Endothelial cell of umbilical vein (primary cell): ENCODE data around the gene ABCD1. TPM values are rescaled to one million over a fixed set of nuclear protein-coding genes. Genes with fewer than 3 reads are reported as not detected.

Source experiments
- BruUV-seq: library from RNA; stranded (reverse); fragments of 400-500 nt; replicated peaks from 2 replicates; lab custom pipeline; 2021; lab: Mats Ljungman, UMichigan
- CTCF ChIA-PET: fragments of 300-600, 350-600 bp; sonication (Branson Sonifier 250); formaldehyde crosslinking; loops from one replicate; lab custom pipeline; 2021; ENCODE audit warnings: antibody characterized with exemption, inconsistent platforms; lab: Charles Lee
- POLR2A ChIA-PET: fragments of 300-600, 350-600 bp; sonication (Branson Sonifier 250); formaldehyde crosslinking; loops from one replicate; lab custom pipeline; 2021; ENCODE audit warnings: antibody characterized with exemption, inconsistent platforms; lab: Charles Lee
- DNase-seq: peaks from one replicate; pipeline ENCODE4 v3.0.0-alpha.2; 2011; ENCODE audit warnings: low read depth, low spot score
- FAIRE-seq: peaks from 2 replicates; lab custom pipeline; 2011; peaks lifted over from hg19 to GRCh38; lab: Jason Lieb, UNC
- H2AFZ ChIP-seq: 2 replicates; pipeline ENCODE4 v1.6.0; 2012; ENCODE audit warnings: low read depth, low read length, control low read depth, inconsistent platforms
- H3K27ac ChIP-seq: 2 replicates; pipeline ENCODE4 v1.5.1; 2011; ENCODE audit warnings: low read depth, mild to moderate bottlenecking, control low read depth, low read length, moderate library complexity; ENCODE audit not compliant: insufficient read depth
- H3K27me3 ChIP-seq, 2 experiments: 2 replicates each; pipeline versions ENCODE4 v1.6.0 to v1.6.1; 2011; ENCODE audit warnings: low read length in 2 of 2, mixed read lengths in 1 of 2; ENCODE audit not compliant: control insufficient read depth in 2 of 2, insufficient read depth in 2 of 2
- H3K36me3 ChIP-seq, 2 experiments: 2 replicates in 1 of 2; 3 replicates in 1 of 2; pipeline ENCODE4 v1.5.1; 2011; ENCODE audit warnings: low read length in 2 of 2, mild to moderate bottlenecking in 1 of 2, moderate library complexity in 1 of 2; ENCODE audit not compliant: control insufficient read depth in 2 of 2, insufficient read depth in 2 of 2; ENCODE audit errors: extremely low read depth in 1 of 2
- H3K4me1 ChIP-seq: 3 replicates; pipeline ENCODE4 v1.5.1; 2011; ENCODE audit warnings: mild to moderate bottlenecking, low read length; ENCODE audit not compliant: control insufficient read depth, insufficient read depth; ENCODE audit errors: extremely low read depth
- H3K4me2 ChIP-seq: 2 replicates; pipeline ENCODE4 v1.6.1; 2011; ENCODE audit warnings: low read length, control low read depth, mixed read lengths; ENCODE audit not compliant: insufficient read depth
- H3K4me3 ChIP-seq, 3 experiments: fragments of 200-600 bp in 1 of 3; sonication (generic), shearing (Covaris generic) in 1 of 3; replicated peaks in 1 of 3; 2 replicates each; pipeline ENCODE4 v1.5.1; 2011 to 2016; ENCODE audit warnings: control low read depth in 3 of 3, low read length in 3 of 3, mild to moderate bottlenecking in 2 of 3, inconsistent platforms in 1 of 3, low read depth in 1 of 3, moderate library complexity in 1 of 3; ENCODE audit not compliant: insufficient read depth in 1 of 3
- H3K79me2 ChIP-seq: 2 replicates; pipeline ENCODE4 v1.6.0; 2012; ENCODE audit warnings: low read length, inconsistent platforms; ENCODE audit not compliant: control insufficient read depth, insufficient read depth
- H3K9ac ChIP-seq: replicated peaks from 2 replicates; pipeline ENCODE3; 2011; ENCODE audit warnings: low read length, control low read depth; ENCODE audit not compliant: insufficient read depth; ENCODE audit errors: extremely low read depth
- H3K9me1 ChIP-seq: replicated peaks from 3 replicates; pipeline ENCODE4 v1.6.0; 2011; ENCODE audit warnings: mild to moderate bottlenecking, low read length; ENCODE audit not compliant: control insufficient read depth, insufficient read depth; ENCODE audit errors: extremely low read depth
- H3K9me3 ChIP-seq: replicated peaks from 2 replicates; pipeline ENCODE4 v1.5.1; 2012; ENCODE audit warnings: low read length, inconsistent platforms; ENCODE audit not compliant: control insufficient read depth, insufficient read depth
- H4K20me1 ChIP-seq: replicated peaks from 2 replicates; pipeline ENCODE3; 2011; ENCODE audit warnings: mild to moderate bottlenecking, low read length; ENCODE audit not compliant: control insufficient read depth, insufficient read depth; ENCODE audit errors: extremely low read depth
- CTCF ChIP-seq, 2 donors: IDR thresholded peaks; 1 replicate in 1 of 2; 2 replicates in 1 of 2; pipeline ENCODE4 v1.5.1; 2011; ENCODE audit warnings: low read length in 2 of 2, mild to moderate bottlenecking in 2 of 2, moderate library complexity in 2 of 2, control low read depth in 1 of 2, inconsistent platforms in 1 of 2, low read depth in 1 of 2; ENCODE audit not compliant: insufficient read depth in 1 of 2; ENCODE audit errors: extremely low read depth in 1 of 2
- EZH2 ChIP-seq: IDR thresholded peaks from 2 replicates; pipeline ENCODE4 v1.6.1; 2012; ENCODE audit warnings: borderline replicate concordance, low read depth, mild to moderate bottlenecking, moderate library complexity, low read length, inconsistent platforms; ENCODE audit not compliant: severe bottlenecking
- FOS ChIP-seq: IDR thresholded peaks from 2 replicates; pipeline ENCODE4 v1.6.1; 2011; ENCODE audit warnings: mild to moderate bottlenecking, low read length, moderate library complexity, borderline replicate concordance; ENCODE audit not compliant: insufficient read depth
- GATA2 ChIP-seq: IDR thresholded peaks from 2 replicates; pipeline ENCODE4 v1.7.0; 2011; ENCODE audit warnings: low read depth, mild to moderate bottlenecking, moderate library complexity, mixed read lengths, low read length; ENCODE audit not compliant: insufficient read length, insufficient read depth
- JUN ChIP-seq: IDR thresholded peaks from 2 replicates; pipeline ENCODE4 v1.6.1; 2011; ENCODE audit warnings: borderline replicate concordance, low read depth; ENCODE audit not compliant: insufficient read length, insufficient read depth
- MAX ChIP-seq: IDR thresholded peaks from 2 replicates; pipeline ENCODE4 v1.6.1; 2011; ENCODE audit not compliant: insufficient read depth, insufficient read length
- MYC ChIP-seq: IDR thresholded peaks from one replicate; pipeline ENCODE4 v1.6.1; 2011; ENCODE audit warnings: mild to moderate bottlenecking, low read depth, low read length
- POLR2A ChIP-seq: IDR thresholded peaks from 2 replicates; pipeline ENCODE4 v1.6.1; 2012; ENCODE audit warnings: low read depth, mild to moderate bottlenecking, control low read depth, low read length
- dilution Hi-C: fragments of 300-500 bp; cut with MboI; formaldehyde crosslinking; loops from one replicate; pipeline ENCODE4 v1.15.0; 2019; ENCODE audit warnings: low sequenced_read_pairs; ENCODE audit not compliant: extremely low pct_ligation_motif_present
- intact Hi-C: fragments of 100-400 bp; cut with micrococcal nuclease; formaldehyde crosslinking; loops from one replicate; pipeline ENCODE4 v1.10.0; 2022
- polyA plus RNA-seq, 4 experiments: library from polyadenylated mRNA; depleted of rRNA in 3 of 4; stranded (reverse) in 3 of 4; unstranded in 1 of 4; fragments of >200 nt; gene quantifications; 2 replicates each; pipeline versions ENCODE4 v1.2.1 to v1.2.3, GENCODE V29; 2011 to 2012; ENCODE audit warnings: missing spikeins in 1 of 4
- total RNA-seq: library from RNA; stranded (reverse); gene quantifications from 2 replicates; pipeline ENCODE4 v1.2.3, GENCODE V29; 2021

Gene ABCD1
- total and polyA plus RNA-seq, 2 donors (not counting 3 experiments of a cell fraction or from before 2014, with no cell fraction given) = 9.1 to 12.9 TPM

- H3K9ac ChIP-seq = no peak overlapping the region
- H3K4me1 ChIP-seq = no peaks in the 10 kb centered on the region
- no peaks in the 10 kb centered on the region for H3K9me1 ChIP-seq
- intact Hi-C loops = no loop called here
- TF ChIP-seq MAX (no peak), GATA2 (no peak), EZH2 (no peak), MYC (no peak), JUN (no peak), CTCF (IDR thresholded peaks at IDR 0.05; ENCODE audit: extremely low read depth in 1 of 2, insufficient read depth in 1 of 2, low read depth in 1 of 2, low read length in 2 of 2) (no peak), POLR2A (no peak), FOS (no peak)
- DNase-seq (no peak), FAIRE-seq (no peak)
- dilution Hi-C loops = no loop called here
- CTCF ChIA-PET = interaction anchor here (1.0 to 1.2 kb wide), 2 partner anchors 10 to 166 kb away, joined by 3 read pairs; no protein-coding TSS in a partner anchor
- no TSS peak for BruUV-seq
- H3K36me3 ChIP-seq = peaks cover 0 to 6% of the 10 kb centered on the region in 2 experiments
- H3K79me2 ChIP-seq = no peaks in the 10 kb centered on the region
- POLR2A ChIA-PET = no interaction called here
- no peaks in the 10 kb centered on the region for H3K9me3 ChIP-seq
- no peaks in the 10 kb centered on the region for H4K20me1 ChIP-seq
- H3K27ac ChIP-seq = no peak overlapping the region
- no peak overlapping the region for H2AFZ ChIP-seq
- no peak overlapping the region for H3K4me3 ChIP-seq
- no peak overlapping the region for H3K4me2 ChIP-seq
- H3K27me3 ChIP-seq = no peaks in the 10 kb centered on the region
Observed at GRCh38 chrX:153781428-153782047, 56.9 kb downstream of the ABCD1 start.
